HG03159 (cell line): ENCODE data around the gene SNX6.
"Not testable (repeated sequence)": the region's sequence is repeated elsewhere in the genome, so short reads cannot be mapped to it uniquely, and the experiment has no call there.

Source experiments
- ATAC-seq: cut with Tn5 transposase; IDR thresholded peaks from one replicate; pipeline ENCODE4 v1.9.1; 2021; ENCODE audit warnings: mild to moderate bottlenecking, moderate library complexity; ENCODE audit not compliant: unreplicated experiment

Gene SNX6

GRCh38 chr14:34569750-34570149 lies 60.2 kb downstream of the SNX6 start:
- no peak for ATAC-seq

DNA sequence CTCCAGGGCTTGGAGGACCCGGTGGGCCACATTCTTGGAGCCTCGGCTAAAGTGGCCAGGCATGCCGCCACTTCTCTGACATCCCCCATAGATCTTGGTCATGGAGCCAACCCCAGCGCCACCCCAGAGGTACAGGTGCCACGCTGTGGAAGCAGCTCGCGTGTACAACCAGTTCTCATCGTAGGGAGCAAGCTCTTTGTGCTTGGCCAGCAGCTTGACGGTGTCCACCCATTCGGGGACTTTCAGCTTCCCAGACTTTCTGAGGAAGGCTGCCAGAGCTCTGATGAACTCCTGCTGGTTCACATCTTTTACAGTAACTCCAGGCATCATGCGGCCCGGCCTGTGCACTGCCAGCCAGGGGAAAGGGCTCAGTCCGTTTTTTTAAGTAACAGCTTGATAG lies 61.1 kb downstream of the SNX6 start:
- ATAC-seq: no peak

GRCh38 chr14:34562776-34563150 lies 67.2 kb downstream of the SNX6 start:
- ATAC-seq: no peak

DNA sequence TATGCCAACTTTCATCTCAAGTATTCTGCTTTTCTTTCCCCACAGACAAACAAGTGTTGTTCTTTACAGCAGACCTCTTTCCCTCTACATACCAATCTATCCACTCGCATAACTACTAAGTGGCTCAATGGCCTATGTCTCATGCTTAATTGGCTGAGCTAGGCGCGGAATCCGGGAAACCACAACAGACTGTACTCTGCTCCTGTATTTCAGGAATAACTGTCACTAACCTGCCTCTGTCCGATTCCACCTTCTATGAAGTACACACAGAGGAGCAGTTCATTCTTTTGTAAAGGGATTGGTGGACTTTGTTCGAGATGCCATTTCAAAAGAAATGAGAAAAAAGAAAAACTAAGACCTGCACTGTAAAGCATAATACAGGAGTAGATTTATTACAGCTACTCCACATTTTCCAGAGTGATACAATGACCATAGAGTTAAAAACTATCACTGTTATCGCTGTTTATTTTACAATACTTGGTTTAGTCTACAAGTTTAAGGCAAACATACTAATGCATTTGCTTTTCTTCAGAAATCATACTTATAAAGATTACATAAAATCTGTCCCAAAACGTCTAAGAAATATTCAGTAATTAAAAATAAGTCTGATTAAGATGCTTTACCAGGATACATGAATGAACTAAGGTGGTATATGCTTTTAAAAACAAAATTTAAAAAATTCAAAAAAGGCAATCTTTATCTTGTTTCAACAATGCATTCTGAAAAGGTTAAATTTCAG lies 67.7 kb downstream of the SNX6 start:
- not testable (repeated sequence) for ATAC-seq

DNA sequence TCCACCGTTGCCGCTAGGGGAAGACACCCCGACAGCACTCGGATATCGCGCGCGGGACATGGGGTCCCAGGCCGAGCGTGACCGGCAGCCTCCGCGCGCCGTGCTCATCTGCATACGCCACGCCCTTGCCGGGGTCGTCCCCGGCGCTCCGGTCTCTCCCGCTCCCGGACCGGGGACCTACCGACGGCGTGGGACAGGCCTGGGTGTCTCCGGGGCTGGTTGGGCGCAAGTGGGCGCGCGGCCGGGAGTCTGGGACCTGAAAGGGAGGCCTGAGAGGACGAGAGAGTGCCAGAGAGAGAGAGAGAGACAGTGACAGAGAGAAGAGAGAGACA lies 73.5 kb downstream of the SNX6 start:
- peak; percentile 50 for ATAC-seq

DNA sequence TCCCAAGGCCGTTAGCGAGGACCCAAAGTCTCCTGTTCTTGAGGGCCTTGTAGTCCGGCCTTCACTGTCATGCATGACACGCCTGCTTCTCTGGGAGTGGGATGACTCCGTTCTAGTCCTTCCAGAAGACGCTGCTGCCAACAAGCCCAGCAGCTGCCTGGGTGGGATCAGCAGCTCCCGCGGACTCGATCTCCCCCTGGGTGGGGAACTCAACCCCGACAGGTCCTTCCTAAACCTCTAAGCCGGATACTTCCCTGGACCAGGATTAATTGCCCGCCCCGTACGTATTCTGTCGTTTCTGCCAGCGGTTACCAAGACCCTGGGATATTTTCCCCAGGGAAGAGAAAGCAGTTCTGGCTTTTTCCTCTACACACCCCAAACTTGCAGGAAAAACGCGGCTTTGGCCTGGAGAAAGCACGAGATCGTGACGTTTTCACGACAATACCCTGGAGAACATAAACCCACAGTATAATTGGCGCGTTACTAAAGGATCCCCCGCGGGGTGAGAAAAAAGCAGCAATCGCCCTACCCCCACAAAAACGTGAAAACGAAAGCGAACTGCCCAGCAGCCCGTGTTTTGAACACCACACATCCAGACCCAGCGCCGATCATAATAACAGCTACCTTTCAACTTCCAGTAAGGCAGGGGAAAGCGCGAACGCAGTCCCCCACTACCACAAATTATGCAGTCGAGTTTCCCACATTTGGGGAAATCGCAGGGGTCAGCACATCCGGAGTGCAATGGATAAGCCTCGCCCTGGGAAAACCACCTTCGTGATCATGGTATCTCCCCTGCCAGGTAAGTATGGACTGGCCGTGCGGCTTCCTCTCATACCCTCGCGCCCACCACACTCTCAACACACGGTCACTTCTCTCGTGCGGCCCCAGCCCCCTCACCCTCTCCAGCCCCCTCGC lies 74.1 kb downstream of the SNX6 start:
- ATAC-seq: peak; percentile 71

DNA sequence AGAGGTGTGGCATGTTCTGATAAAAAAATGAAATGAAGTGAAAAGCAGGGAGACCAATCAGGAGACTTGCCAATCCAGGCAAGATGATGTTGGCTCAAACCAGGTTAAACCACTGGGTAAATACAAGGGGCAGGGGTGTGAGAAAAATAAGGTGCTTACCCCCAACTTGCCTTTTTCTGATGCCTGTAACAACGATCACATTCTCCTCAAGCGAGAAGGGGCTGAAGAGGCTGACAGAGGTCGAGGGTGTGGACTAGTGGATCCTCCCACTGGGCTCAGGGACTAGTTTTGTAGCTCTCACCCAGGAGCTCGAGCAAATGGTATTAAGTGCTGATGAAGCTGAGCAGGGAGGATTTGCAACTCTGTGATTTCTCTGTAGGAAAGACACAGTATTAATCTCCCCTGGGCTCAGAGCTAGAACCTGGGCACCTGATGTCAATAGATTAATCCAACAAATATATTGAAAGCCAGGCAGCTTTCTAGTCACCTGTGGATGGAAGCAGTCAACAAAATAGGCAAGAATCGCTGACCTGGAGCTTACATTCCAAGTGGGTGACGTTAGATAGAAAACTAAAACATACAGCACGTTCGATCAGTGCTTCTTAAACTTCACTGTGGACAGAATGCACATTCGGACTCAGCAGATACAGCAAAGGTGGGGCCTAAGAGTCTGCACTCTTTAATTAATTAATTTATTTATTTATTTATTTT lies 75.3 kb downstream of the SNX6 start:
- no peak for ATAC-seq

DNA sequence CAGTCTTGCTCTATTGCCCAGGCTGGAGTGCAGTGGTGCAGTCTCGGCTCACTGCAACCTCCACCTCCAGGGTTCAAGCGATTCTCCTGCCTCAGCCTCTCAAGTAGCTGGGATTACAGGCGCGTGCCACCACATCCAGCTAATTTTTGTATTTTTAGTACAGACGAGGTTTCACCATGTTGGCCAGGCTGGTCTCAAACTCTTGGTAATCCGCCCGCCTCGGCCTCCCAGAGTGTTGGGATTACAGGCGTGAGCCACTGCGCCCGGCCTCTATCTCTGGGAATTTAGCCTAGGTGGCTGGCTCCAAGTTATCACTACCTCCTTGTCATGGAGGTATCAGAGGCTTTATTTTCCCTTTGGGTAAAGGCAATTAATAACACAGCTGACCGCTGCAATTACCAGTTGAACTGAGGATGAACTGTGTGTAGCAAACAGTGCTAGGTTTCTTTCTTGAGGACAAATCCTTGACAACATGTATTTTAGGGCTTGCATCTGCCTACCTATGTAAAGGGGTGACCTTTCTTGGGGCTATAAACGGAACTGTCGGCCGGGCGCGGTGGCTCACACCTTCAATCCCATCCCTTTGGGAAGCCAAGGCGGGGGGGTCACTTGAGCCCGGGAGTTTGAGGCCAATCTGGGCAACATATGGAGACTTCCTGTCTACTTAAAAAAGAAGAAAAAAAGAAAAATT lies 80.5 kb downstream of the SNX6 start:
- ATAC-seq: not testable (repeated sequence)

GRCh38 chr14:34548472-34548981 lies 81.4 kb downstream of the SNX6 start:
- no peak for ATAC-seq

- peak; percentile 29 for ATAC-seq
These were observed 82.8 kb downstream of the SNX6 start for GRCh38 chr14:34547136-34547520.

DNA sequence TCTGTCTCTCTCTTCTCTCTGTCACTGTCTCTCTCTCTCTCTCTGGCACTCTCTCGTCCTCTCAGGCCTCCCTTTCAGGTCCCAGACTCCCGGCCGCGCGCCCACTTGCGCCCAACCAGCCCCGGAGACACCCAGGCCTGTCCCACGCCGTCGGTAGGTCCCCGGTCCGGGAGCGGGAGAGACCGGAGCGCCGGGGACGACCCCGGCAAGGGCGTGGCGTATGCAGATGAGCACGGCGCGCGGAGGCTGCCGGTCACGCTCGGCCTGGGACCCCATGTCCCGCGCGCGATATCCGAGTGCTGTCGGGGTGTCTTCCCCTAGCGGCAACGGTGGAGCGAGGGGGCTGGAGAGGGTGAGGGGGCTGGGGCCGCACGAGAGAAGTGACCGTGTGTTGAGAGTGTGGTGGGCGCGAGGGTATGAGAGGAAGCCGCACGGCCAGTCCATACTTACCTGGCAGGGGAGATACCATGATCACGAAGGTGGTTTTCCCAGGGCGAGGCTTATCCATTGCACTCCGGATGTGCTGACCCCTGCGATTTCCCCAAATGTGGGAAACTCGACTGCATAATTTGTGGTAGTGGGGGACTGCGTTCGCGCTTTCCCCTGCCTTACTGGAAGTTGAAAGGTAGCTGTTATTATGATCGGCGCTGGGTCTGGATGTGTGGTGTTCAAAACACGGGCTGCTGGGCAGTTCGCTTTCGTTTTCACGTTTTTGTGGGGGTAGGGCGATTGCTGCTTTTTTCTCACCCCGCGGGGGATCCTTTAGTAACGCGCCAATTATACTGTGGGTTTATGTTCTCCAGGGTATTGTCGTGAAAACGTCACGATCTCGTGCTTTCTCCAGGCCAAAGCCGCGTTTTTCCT lies 83.4 kb downstream of the SNX6 start:
- peak; percentile 68 for ATAC-seq

DNA sequence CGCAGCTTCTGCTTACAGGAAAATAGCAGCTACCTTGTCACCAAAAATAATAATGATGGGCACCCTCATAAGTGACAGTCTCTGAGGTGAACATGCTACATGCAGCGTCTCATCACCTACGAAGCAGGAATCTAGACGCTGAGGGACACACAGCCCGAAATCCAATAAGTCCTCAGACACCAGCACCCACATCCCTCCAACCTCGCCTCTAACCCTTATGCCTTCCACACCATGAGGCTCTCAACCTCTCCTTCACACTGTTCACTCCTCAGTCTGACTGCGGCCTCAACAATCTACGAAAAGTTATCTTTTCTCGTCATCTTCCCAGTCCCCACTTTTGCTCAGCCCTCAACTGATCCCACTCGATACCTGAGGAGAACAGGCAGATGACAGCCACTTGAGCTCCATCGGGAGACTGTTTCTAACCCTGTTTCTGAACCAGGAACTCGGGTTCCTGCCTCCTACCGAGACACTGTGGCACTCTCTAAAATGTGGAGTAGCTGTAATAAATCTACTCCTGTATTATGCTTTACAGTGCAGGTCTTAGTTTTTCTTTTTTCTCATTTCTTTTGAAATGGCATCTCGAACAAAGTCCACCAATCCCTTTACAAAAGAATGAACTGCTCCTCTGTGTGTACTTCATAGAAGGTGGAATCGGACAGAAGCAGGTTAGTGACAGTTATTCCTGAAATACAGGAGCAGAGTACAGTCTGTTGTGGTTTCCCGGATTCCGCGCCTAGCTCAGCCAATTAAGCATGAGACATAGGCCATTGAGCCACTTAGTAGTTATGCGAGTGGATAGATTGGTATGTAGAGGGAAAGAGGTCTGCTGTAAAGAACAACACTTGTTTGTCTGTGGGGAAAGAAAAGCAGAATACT lies 89.5 kb downstream of the SNX6 start:
- ATAC-seq: not testable (repeated sequence)

DNA sequence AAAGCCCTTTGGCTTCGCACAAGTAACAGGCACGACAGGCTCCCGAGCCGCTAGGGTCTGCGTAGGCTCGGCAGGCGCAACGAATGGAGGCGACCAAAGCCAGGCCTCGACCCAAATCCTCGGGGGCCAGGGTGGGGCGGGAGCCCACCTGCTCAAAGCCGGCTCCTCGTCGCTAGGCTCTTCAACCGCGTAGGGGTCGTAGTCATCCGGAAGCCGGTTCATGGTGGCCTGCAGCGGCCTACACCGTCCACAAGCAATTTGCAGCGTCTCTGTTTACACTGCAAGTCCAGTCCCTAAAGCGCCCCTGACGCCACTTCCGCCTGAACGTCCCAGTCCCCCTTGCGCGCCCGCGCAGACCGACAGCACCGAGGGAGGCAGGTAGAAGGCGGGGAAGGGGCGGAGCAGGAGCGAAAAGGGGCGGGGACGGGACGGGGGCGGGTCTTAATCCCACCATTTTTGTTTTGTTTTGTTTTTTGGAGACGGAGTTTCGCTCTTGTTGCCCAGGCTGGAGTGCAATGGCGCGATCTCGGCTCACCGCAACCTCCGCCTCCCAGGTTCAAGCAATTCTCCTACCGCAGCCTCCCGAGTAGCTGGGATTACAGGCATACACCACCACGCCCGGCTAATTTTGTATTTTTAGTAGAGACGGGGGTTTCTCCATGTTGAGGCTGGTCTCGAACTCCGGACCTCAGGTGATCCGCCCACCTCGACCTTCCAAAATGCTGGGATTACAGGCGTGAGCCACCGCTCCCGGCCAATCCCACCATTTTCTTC lies 90.4 kb downstream of the SNX6 start, which contains the start of gene EAPP:
TSS of gene EAPP (minus strand) at position 295 of the 774 bp plus-strand sequence. CDS start at position 222, 73 bp downstream.
- peak; percentile 100 for ATAC-seq

- peak; percentile 9 for ATAC-seq
These were observed 91.0 kb downstream of the SNX6 start for GRCh38 chr14:34538871-34539406.

DNA sequence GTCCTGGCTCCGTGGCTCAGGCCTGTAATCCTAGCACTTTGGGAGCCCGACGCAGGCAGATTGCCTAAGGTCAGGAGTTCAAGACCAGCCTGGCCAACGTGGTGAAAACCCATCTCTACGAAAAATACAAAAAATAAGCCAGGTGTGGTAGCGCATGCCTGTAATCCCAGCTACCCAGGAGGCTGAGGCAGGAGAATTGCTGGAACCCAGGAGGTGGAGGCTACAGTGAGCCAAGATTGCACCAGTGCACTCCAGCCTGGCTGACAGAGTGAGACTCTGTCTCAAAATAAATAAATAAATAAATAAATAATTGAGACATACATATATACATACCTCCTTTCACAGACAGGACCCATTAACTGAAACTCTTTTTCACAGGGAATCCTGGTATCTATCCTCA lies 91.9 kb downstream of the SNX6 start:
- ATAC-seq: not testable (repeated sequence)

DNA sequence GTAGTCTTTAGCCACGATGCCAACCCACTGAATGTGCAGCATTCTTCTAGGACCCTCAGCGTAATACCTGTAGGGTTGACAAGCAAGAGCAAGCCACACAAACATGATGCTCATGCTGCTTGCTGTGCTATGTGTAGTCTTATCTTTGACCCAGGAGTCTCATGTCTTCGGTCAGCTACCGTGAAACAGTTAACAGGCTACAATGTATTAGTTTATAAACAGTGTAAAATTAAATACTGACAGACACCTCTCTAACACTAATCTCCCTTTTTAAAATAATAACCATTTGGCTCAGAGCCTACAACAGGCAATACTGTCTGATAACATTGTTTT lies 92.3 kb downstream of the SNX6 start:
- ATAC-seq: no peak

DNA sequence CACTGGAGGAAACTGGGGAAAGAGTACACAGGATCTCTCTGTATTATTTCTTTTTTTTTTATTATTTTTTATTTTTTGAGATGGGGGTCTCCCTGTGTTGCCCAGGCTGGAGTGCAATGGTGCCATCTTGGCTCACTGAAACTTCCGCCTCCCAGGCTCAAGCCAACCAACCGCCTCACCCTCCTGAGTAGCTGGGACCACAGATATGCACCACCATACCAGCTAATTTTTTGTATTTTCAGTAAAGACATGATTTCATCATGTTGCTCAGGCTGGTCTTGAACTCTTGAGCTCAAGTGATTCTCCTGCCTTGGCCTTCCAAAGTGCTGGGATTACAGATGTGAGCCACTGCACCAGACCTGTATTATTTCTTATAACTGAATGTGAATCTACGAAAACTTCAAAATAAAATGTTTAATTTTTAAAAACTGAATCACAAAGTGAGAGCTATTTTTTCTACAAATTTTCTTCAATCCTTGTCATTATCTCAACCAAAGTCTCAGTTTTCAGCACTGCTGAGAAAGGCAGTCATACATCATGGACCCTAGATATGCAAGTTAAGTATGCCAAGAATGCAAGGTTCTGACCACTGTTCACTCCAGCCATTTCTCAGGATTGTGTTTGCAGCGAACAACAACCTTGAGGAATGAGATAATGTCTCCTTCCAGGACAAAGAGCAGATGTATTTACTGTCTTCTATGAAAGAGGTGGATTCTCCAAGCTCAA lies 92.8 kb downstream of the SNX6 start:
- ATAC-seq: no peak
